Lung (tissue), 12 donors: ENCODE measurements around the gene KRTAP12-2. TPM values are rescaled to one million over a fixed set of nuclear protein-coding genes. Genes with fewer than 3 reads are reported as not detected.

Experiments used
- ATAC-seq: fragments of 200-7000 bp; cut with Tn5 transposase; one replicate; pipeline ENCODE4 v1.9.1; 2020; ENCODE audit warnings: moderate number of reproducible peaks; ENCODE audit not compliant: insufficient read depth, low FRiP score
- DNase-seq, 3 donors: peaks; one replicate each; pipeline ENCODE4 v3.0.0-alpha.2; 2013 to 2017
- H3K27ac ChIP-seq, 2 donors: one replicate each; pipeline ENCODE4 v1.5.1; 2013; ENCODE audit warnings: mild to moderate bottlenecking in 2 of 2, moderate library complexity in 2 of 2, control low read depth in 1 of 2, inconsistent platforms in 1 of 2, low read depth in 1 of 2, low read length in 1 of 2
- H3K27me3 ChIP-seq, 3 donors: one replicate each; pipeline ENCODE4 v1.5.1; 2013; ENCODE audit warnings: low read length in 2 of 3; ENCODE audit not compliant: control insufficient read depth in 3 of 3, insufficient read depth in 3 of 3
- H3K36me3 ChIP-seq, 4 donors: one replicate each; pipeline ENCODE4 v1.5.1; 2013; ENCODE audit warnings: low read length in 4 of 4, mild to moderate bottlenecking in 1 of 4, moderate library complexity in 1 of 4; ENCODE audit not compliant: control insufficient read depth in 4 of 4, insufficient read depth in 4 of 4
- H3K4me1 ChIP-seq, 5 donors: one replicate each; pipeline ENCODE4 v1.5.1; 2013; ENCODE audit warnings: low read length in 5 of 5, mild to moderate bottlenecking in 2 of 5, moderate library complexity in 1 of 5; ENCODE audit not compliant: control insufficient read depth in 5 of 5, insufficient read depth in 5 of 5
- H3K4me3 ChIP-seq: one replicate; pipeline ENCODE4 v1.5.1; 2013; ENCODE audit warnings: mild to moderate bottlenecking, control low read depth, moderate library complexity
- H3K9ac ChIP-seq, 2 donors: one replicate each; pipeline ENCODE4 v1.5.1; 2013; ENCODE audit warnings: low read length in 2 of 2, control low read depth in 1 of 2; ENCODE audit not compliant: insufficient read depth in 1 of 2
- H3K9me3 ChIP-seq, 4 donors: one replicate each; pipeline ENCODE4 v1.5.1; 2013; ENCODE audit warnings: low read length in 3 of 4, mild to moderate bottlenecking in 1 of 4, moderate library complexity in 1 of 4; ENCODE audit not compliant: control insufficient read depth in 4 of 4, insufficient read depth in 3 of 4
- CTCF ChIP-seq: IDR thresholded peaks from 2 replicates; pipeline ENCODE4 v1.5.1; 2012; ENCODE audit warnings: mild to moderate bottlenecking; ENCODE audit errors: control extremely low read depth, extremely low read depth
- WGBS, 2 donors: extraction: QIAGEN DNeasy Blood & Tissue Kit; methylation state at CpG; one replicate each; pipeline ENCODE4 v1.1.7; 2013; 5-methylcytosine and 5-hydroxymethylcytosine counted together
- polyA plus RNA-seq, 2 donors: library from polyadenylated mRNA; stranded (reverse); fragments of 200-250 nt; gene quantifications; one replicate each; pipeline ENCODE4 v1.2.1, GENCODE V29; 2013
- total RNA-seq, 2 donors: library from RNA; depleted of rRNA in 1 of 2; stranded (reverse); fragments of >200 nt in 1 of 2; gene quantifications; one replicate each; pipeline ENCODE4 v1.2.1, GENCODE V29; 2014 to 2021
- donor health status: control.
- donor health status: control.
- donor health status: Bipolar disorder and iron deficiency.
- donor health status: healthy.
- donor health status: DM: yes; HTN: yes; CAD: no.

The KRTAP12-2 gene
- total and polyA plus RNA-seq, 4 donors: not detected

DNA sequence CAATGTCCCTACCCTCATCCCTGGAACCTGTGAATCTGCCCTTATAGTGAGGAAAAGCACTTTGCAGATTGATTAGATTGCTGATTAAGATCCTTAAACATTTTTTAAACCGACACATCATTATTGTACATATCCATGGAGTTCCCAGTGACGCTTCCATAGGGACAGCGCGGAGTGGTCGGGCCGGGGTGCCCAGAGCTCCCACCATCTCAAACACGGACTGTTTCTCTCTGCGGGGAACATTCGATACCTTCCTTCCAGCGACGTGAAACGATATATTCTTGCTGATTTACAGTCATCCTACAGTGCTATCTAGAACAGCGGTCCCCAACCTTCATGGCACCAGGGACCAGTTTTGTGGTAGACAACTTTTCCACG lies 34.3 kb upstream of the KRTAP12-2 start:
- Histone ChIP-seq H3K9ac (no peak overlapping the region), H3K36me3 (no peaks in the 10 kb centered on the region), H3K4me3 (no peak overlapping the region), H3K27ac (no peak overlapping the region), H3K4me1 (no peaks in the 10 kb centered on the region), H3K27me3 (peaks cover 8 to 48% (median 16%) of the 10 kb centered on the region in 3 donors), H3K9me3 (peaks cover 0 to 10% (median 0%) of the 10 kb centered on the region in 4 donors)
- no peak for DNase-seq
- no peak for TF ChIP-seq CTCF
- ATAC-seq: no peak
- WGBS, 2 donors: 84 to 90% methylated on average over 14 of the region's 14 CpGs

DNA sequence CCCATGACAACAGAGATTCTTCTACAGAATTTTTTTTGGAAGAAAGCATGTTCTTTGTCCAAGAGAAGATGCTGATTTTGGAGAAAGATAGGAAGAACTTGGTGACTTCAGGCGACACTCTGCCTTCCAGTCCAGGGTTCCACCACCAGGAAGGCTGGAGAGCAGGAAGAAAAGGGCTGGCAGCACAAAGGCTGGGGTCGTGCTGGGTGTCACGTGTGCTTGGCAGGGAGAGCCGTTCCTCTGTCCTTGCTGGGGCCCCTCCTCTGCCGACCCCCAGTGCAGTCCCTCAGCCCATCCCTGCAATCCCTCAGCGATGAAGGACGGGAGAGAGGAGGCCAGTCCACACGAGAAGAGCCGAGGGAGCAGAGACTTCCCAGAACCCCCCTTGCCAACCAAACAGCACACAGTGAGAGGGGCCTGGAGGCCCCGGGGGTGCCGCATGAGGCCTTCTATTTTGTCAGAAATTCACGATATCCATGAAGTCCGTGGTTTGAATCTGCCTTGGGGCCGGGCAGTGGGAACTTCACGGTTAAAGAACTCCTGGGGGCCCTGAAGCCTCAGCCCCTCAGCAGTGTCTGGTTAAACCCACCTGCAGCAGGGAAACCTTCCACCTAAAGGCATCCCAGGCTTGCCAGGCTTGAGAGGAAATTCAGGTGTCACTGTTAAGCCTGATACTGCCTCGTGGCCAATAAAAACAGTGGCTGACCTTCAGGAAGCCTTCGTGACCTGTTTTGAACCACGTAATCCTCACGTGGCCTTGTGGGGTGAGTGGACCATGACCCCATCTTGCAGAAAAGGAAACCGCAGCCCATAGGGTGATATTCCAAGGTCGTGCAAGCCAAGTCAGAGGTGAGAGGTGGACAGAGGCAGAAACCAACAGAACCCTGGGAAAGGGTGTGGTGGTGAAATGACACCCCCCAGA lies 33.6 kb upstream of the KRTAP12-2 start:
- no peak for DNase-seq
- 52 to 57% methylated on average over 21 of the region's 21 CpGs for WGBS, 2 donors
- Histone ChIP-seq H3K27me3 (peaks cover 8 to 49% (median 15%) of the 10 kb centered on the region in 3 donors), H3K4me1 (no peaks in the 10 kb centered on the region), H3K4me3 (no peak overlapping the region), H3K36me3 (no peaks in the 10 kb centered on the region), H3K27ac (no peak overlapping the region), H3K9me3 (peaks cover 0 to 9% (median 0%) of the 10 kb centered on the region in 4 donors), H3K9ac (no peak overlapping the region)
- no peak for ATAC-seq
- TF ChIP-seq CTCF: no peak

DNA sequence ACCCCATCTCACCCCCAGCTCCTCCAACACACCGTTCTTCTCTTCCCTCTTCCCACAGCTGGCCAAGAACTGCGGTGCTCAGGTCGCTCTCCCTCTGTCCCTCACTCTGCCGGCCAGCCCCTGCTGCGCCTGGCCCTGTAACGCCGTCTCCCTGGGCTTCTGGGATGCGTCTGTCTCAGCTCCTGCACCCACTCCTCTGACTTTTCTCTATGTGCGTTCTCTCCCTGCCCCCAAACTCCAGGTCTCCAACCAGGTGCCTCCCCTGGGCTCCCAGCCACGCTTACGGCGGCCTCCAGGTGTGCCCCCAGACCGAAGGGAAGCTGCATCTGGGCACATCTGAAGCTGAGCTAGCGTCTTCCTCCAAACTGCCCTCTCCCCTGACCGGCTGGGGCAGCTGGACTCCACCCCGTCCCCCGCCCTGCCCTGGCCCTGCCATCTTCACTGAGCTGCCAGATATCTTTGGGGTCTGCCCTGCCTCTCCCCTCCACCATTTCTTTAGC lies 32.8 kb upstream of the KRTAP12-2 start:
- Histone ChIP-seq H3K27me3 (peaks cover 5 to 46% (median 15%) of the 10 kb centered on the region in 3 donors), H3K27ac (no peak overlapping the region), H3K9me3 (peaks cover 0 to 6% (median 0%) of the 10 kb centered on the region in 4 donors), H3K36me3 (no peaks in the 10 kb centered on the region), H3K4me1 (no peaks in the 10 kb centered on the region), H3K4me3 (no peak overlapping the region), H3K9ac (no peak overlapping the region)
- no peak for DNase-seq
- WGBS, 2 donors: 55 to 59% methylated on average over 17 of the region's 17 CpGs
- no peak for ATAC-seq
- no peak for TF ChIP-seq CTCF
